ENCODE data around the gene MERTK.

The MERTK gene

GRCh38 chr2:111972955-111973565, 74.7 kb downstream of the MERTK start:
- H3K79me2 ChIP-seq (ENCODE audit: insufficient read depth, low read depth): no peaks in the 10 kb centered on the region
- H3K4me1 ChIP-seq (ENCODE audit: low read depth, poor library complexity, severe bottlenecking): no peaks in the 10 kb centered on the region
- H3K27ac ChIP-seq: no peak overlapping the region
- H3K9ac ChIP-seq: no peak overlapping the region
- H2AFZ ChIP-seq (ENCODE audit: low read depth): no peak overlapping the region
- no peaks in the 10 kb centered on the region for H4K20me1 ChIP-seq (ENCODE audit: insufficient read depth)
- no peaks in the 10 kb centered on the region for H3K27me3 ChIP-seq (ENCODE audit: insufficient read depth, low read depth)
- H3K4me3 ChIP-seq (IDR thresholded peaks at IDR 0.05; ENCODE audit: insufficient read depth, low read depth, low read length): no peak overlapping the region
- H3K4me2 ChIP-seq: no peak overlapping the region
- H3K36me3 ChIP-seq (ENCODE audit: insufficient read depth): no peaks in the 10 kb centered on the region
- no peak for TF ChIP-seq CTCF (conservative IDR thresholded peaks at IDR 0.05; ENCODE audit: low read depth, low read length)

- no peak overlapping the region for H2AFZ ChIP-seq (ENCODE audit: low read depth)
- no peaks in the 10 kb centered on the region for H3K27me3 ChIP-seq (ENCODE audit: insufficient read depth, low read depth)
- H3K4me1 ChIP-seq (ENCODE audit: low read depth, poor library complexity, severe bottlenecking): no peaks in the 10 kb centered on the region
- H3K36me3 ChIP-seq (ENCODE audit: insufficient read depth): no peaks in the 10 kb centered on the region
- no peak for TF ChIP-seq CTCF (conservative IDR thresholded peaks at IDR 0.05; ENCODE audit: low read depth, low read length)
- no peak overlapping the region for H3K4me3 ChIP-seq (IDR thresholded peaks at IDR 0.05; ENCODE audit: insufficient read depth, low read depth, low read length)
- H3K79me2 ChIP-seq (ENCODE audit: insufficient read depth, low read depth): no peaks in the 10 kb centered on the region
- H3K9ac ChIP-seq: no peak overlapping the region
- H3K27ac ChIP-seq: no peak overlapping the region
- no peaks in the 10 kb centered on the region for H4K20me1 ChIP-seq (ENCODE audit: insufficient read depth)
- H3K4me2 ChIP-seq: no peak overlapping the region
These were observed 75.3 kb downstream of the MERTK start for GRCh38 chr2:111973701-111974100.

- Histone ChIP-seq H3K4me2 (no peak overlapping the region), H3K27ac (no peak overlapping the region), H3K9ac (no peak overlapping the region), H4K20me1 (ENCODE audit: insufficient read depth) (no peaks in the 10 kb centered on the region), H3K4me3 (IDR thresholded peaks at IDR 0.05; ENCODE audit: insufficient read depth, low read depth, low read length) (no peak overlapping the region), H3K4me1 (ENCODE audit: low read depth, poor library complexity, severe bottlenecking) (no peaks in the 10 kb centered on the region), H3K79me2 (ENCODE audit: insufficient read depth, low read depth) (no peaks in the 10 kb centered on the region), H3K36me3 (ENCODE audit: insufficient read depth) (no peaks in the 10 kb centered on the region), H3K27me3 (ENCODE audit: insufficient read depth, low read depth) (no peaks in the 10 kb centered on the region), H2AFZ (ENCODE audit: low read depth) (no peak overlapping the region)
- no peak for TF ChIP-seq CTCF (conservative IDR thresholded peaks at IDR 0.05; ENCODE audit: low read depth, low read length)
These were observed 76.7 kb downstream of the MERTK start for GRCh38 chr2:111975053-111975552.

- Histone ChIP-seq H2AFZ (ENCODE audit: low read depth) (no peak overlapping the region), H3K4me1 (ENCODE audit: low read depth, poor library complexity, severe bottlenecking) (no peaks in the 10 kb centered on the region), H3K36me3 (ENCODE audit: insufficient read depth) (no peaks in the 10 kb centered on the region), H3K4me3 (IDR thresholded peaks at IDR 0.05; ENCODE audit: insufficient read depth, low read depth, low read length) (no peak overlapping the region), H3K79me2 (ENCODE audit: insufficient read depth, low read depth) (no peaks in the 10 kb centered on the region), H4K20me1 (ENCODE audit: insufficient read depth) (no peaks in the 10 kb centered on the region), H3K9ac (no peak overlapping the region), H3K27me3 (ENCODE audit: insufficient read depth, low read depth) (no peaks in the 10 kb centered on the region), H3K27ac (no peak overlapping the region), H3K4me2 (no peak overlapping the region)
- no peak for TF ChIP-seq CTCF (conservative IDR thresholded peaks at IDR 0.05; ENCODE audit: low read depth, low read length)
These were observed 77.4 kb downstream of the MERTK start for GRCh38 chr2:111975819-111976218.

Measured in KMS-11 (cell line).